HL-60/S4 (cell line): ENCODE measurements around the gene SNCAIP.

Experiments
- in situ Hi-C: fragments of 300-500 bp; cut with MboI; formaldehyde crosslinking; loops from 2 replicates; pipeline ENCODE4 v1.14.3; 2022; ENCODE audit warnings: low sequenced_read_pairs

The SNCAIP gene

GRCh38 chr5:122392224-122392623, 80.2 kb downstream of the SNCAIP start:
- in situ Hi-C loops, result no loop called here

DNA sequence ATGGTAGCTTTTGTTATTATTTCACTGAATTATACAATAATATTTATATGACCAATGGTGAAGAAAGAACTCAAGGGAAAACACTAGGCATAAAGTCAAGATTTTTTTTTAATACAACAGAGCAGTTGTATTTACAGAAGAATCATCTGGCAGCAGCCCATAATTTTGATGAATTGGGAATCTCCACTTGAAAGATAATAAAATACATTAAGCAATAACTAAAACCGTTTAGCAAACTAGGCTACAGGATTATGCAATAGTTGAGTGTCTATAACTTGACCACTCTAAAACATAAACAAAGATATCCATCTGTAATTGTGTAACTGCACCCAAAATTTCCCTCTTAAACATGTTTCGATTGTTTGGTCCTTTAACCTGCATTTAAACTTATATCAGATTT, 80.8 kb downstream of the SNCAIP start:
- in situ Hi-C loops, result no loop called here

DNA sequence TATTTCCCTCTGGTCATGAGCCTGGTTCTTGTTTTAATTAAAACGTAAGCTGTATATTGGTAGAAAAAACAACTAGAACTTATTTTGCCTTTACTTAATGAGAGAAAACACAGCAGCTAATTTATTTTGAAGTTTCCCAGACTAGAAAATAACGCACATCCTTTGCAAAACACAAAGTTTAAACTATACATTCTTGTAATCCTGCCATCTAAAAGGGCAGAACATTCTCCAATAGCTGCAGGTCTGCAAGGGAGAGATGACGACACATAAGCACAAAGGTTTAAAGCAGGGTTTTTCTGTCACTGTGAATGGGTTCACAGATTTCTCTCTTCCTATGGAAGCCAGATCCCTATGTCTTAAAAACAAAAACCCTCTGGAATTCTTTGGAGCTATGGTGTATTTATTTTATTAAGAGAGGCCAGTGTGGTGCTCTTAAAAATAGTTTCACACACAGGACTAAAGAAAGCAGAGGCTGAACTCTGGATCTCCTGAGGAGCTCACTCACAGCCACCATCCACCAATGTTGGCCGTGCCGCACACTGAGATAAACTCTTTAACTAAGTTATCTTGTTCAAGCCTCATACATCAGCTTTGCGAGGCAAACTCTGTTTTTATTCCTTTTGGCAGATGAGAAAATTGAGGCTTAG, 82.4 kb downstream of the SNCAIP start:
- in situ Hi-C loops, result no loop called here

- in situ Hi-C loops, result no loop called here
Measured at GRCh38 chr5:122398016-122398415, 86.0 kb downstream of the SNCAIP start.

DNA sequence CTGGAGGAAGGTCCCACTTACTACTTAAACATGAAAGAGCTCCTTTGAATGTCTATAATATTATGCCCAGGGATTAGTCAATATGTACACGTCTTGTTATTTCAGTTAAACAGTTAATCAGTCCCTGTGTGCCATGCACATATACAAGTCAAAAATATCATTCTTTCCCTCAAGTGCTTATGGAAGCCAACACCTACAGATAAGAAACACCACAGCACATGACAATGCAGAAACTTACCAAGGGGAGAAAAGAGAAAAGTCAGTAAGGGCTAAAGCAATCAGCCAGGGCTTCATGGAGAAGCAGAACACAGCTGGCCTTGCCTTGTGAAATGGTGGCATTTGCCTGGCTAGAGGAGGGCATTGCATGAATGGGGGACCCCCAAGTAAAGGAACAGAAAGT, 88.3 kb downstream of the SNCAIP start:
- in situ Hi-C loops, result no loop called here

DNA sequence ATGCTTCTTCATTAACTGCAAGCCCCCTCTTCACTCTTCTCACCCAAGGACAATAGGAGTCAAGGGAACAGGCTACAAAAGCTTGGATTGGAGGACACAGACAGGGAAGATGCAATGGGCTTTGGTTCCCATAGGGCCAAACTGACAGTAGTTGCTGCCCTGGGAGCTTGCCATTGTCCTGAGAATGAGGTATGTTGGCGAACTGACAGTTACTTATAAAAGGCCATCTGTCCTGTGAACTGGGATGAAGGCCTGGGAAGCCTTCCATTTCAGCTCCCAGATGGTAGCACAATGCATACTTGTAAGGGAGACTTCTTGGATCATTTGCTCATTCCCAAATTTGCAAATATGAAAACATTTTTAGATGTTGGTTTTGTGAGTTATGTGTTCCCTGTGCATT, 88.9 kb downstream of the SNCAIP start:
- in situ Hi-C loops, result no loop called here

DNA sequence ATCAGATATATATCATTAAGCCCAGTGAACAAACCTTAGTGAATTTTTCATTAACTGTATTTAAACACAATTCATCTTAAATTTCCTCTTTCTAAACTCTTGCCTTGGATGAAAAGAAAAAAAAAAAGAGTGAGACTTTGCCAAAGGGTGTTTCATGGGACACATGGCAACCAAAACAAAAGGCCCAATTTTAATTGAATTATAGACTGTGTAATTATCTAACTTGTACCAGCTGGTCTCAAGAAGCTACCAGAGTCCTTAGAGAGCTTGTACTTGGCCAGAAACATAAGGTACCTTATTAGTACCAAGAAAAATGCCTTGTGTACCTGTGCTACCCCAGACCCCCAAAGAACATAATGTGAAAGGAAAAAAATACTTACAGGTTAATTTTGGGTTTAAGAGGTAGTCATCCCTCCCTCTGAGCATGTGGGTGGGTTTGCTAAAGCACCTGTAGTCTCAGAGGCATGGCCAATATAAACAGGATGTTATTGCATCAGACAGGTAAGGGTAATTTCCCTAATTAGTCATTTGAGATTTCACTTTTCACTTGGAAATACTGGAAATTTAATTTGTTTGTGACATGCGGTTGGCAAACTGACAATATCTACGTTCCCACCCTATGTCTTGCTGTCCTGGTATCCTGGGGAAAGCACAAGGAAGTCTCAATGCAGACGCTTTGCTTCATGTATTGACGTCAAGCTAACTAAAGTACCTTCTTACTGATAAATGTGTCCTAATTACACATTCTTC, 90.1 kb downstream of the SNCAIP start:
- in situ Hi-C loops, result no loop called here

- in situ Hi-C loops, result no loop called here
Measured at GRCh38 chr5:122402955-122403685, 91.1 kb downstream of the SNCAIP start.

- in situ Hi-C loops, result no loop called here
Measured at GRCh38 chr5:122404018-122404417, 92.0 kb downstream of the SNCAIP start.

GRCh38 chr5:122404653-122405362, 92.8 kb downstream of the SNCAIP start:
- in situ Hi-C loops, result no loop called here

GRCh38 chr5:122405751-122406150, 93.7 kb downstream of the SNCAIP start:
- in situ Hi-C loops, result no loop called here

GRCh38 chr5:122406181-122406580, 94.1 kb downstream of the SNCAIP start:
- in situ Hi-C loops, result no loop called here

DNA sequence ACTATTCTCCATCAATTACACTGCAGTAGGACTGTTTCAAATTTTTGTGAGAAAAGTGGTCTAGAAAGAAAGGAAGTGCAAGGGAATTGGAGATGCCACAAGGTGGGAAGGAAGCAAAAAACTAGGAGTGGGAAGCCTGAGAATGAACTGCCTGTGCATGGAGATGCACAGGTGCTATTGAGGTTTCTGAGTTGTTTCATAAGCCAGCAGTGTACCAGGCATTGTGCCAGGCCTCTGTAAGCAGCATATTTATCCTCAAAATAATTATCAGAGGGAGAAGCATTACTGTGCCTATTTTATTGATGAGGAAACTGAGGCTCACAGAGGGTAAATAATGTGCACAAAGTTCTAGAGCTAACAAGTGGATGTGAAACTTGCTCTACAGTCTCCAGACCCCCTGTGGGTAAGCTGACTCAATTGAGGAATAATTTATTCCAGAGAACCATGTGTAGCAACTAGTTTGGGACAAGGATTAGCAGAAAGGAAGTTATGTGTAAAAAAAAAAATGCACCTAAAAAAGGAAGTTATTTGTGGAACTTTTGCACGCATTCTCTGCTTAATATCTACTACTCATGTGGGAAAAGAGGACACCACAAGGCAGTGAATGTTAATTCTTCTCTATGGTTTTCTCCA, 96.7 kb downstream of the SNCAIP start:
- in situ Hi-C loops, result no loop called here

- in situ Hi-C loops, result no loop called here
Measured at GRCh38 chr5:122412966-122413365, 100.9 kb downstream of the SNCAIP start.

DNA sequence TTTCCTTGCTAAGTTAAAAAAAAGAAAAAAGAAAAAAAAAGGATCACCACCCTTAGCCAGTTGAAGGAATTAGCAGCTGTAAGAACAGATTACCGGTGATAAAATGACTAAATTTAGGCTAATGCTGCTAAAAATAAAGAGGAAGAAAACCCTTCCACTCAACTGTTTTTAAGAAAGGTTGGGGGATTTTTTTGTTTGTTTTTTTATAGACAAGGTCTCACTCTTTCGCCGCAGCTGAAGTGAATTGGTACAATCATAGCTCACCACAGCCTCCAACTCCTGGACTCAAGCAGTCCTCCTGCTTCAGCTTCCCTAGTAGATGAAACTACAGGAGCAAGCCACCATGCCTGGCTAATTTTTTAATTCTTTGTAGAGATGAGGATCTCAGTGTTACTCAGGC, 101.7 kb downstream of the SNCAIP start:
- in situ Hi-C loops, result no loop called here

DNA sequence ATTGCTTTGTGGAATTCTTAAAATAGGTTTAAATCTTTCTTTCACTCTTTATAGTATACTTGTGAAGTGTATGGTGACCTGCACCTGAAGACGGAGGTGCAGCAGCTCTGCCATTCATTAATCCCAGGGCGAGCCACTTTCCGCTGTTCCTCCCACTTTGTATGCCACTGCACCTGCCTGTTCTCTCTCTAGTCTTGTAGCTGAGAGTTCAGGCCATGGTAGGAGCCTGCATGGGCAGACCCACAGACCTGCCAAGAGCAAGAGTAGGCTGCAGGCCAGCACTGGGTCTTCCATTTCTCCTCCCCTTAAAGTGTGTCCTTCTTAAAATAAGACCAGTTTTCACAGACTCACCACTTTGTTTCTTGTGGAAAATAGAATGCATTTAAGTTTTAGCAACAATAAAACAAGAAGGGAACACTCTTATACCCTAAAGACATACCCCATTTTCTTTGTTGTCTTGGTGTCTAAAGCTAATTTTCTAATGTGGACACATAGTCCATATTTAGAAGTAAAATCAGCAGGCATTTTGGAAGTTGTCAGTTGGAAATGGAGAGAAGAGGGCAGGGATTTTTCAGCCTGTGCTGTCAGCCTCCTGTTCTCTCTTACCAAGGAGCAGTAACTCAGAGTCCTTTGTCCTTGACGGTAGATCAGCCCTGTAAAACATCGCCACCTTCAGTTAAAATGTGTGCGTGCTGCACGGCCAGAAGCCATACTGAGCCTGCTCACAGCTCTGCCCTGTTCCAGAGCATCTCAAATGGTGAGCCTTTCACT, 103.2 kb downstream of the SNCAIP start:
- in situ Hi-C loops, result no loop called here

- in situ Hi-C loops, result no loop called here
Measured at GRCh38 chr5:122415801-122416120, 103.7 kb downstream of the SNCAIP start.

DNA sequence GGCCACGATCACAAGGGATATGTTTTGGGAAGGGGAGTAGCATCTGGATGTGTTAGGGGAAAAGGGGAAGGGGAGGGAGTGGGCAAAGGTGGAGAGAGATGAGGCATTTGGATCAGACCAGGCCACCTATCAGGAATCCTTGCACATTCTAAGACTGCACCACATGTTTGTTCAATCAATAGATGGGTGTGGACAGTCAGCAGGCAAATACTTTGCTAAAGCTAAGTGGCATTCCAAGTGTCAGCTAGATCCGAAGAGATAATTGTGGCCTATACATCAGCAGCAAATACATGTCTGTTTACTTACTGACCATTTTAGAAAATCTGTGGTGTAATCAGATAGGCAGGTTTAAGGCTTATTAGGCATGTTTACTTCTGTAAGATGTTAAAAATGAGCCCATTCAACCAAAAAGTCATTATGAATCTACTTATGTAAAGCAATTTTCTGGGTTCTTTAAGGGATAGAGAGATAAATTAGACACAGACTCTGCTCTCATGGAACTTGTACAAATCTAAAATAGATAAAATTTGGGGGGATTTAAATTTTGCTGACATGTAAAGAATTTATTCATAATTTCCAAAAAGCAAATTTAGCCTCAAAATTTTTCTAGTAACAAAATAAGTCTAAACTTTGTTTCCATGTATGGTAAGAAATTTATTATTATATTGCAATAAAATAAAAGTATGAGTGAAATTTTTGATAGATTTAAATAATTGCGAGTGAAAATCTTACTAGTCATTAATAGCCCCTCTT, 107.3 kb downstream of the SNCAIP start:
- in situ Hi-C loops, result no loop called here

- in situ Hi-C loops, result no loop called here
Measured at GRCh38 chr5:122420091-122420490, 108.1 kb downstream of the SNCAIP start.
